ENCODE data around the gene INPP5K.
"Not testable (repeated sequence)": the region's sequence is repeated elsewhere in the genome, so short reads cannot be mapped to it uniquely, and the experiment has no call there.

Gene INPP5K

DNA sequence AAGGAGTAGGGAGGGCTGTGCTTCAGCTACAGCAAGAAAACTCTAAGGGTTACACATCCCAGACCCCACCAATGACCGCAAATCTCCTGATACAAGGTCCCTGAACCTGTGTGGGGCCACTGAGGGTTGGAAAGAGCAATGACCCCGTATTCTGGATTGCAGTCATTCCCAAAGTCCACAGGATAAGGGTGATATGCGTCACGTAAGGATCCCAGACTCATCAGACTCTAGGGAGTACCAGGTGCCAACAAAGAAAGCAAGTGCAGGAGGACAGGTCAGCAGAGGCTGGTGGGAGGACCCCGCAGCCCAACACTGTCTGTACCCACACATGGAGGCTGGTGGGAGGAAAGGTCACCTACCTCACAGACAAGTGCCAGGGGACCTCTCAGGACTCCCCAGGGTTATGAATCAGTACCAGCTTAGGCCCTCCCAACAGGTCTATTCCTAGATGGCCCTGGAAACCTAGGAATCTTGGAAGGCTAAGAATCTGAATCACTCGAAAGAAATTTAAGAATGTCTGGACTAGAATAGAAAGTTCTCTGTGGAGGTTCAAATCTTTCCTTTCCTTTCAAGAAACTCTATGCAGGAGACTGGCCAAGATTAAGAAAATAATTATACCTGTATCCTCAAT lies 30.0 kb upstream of the INPP5K start:
- DNase-seq, result no peak

DNA sequence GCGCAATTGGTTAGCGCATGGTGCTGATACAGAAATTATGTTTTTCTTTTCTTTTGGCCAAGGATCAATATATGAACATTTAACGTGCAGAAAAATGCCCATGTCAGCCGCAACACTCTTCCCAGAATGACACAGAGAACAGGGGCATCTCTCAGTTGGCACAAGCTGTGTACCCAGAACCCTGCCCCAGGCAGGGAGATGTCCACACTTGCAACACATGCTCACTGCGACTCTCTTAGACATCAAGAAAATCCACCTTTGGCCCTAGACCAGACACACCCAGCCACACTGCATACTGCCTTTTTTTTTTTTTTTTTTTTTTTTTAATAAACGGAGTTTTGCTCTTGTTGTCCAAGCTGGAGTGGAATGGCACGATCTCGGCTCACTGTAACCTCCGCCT lies 29.2 kb upstream of the INPP5K start:
- DNase-seq, result no peak

DNA sequence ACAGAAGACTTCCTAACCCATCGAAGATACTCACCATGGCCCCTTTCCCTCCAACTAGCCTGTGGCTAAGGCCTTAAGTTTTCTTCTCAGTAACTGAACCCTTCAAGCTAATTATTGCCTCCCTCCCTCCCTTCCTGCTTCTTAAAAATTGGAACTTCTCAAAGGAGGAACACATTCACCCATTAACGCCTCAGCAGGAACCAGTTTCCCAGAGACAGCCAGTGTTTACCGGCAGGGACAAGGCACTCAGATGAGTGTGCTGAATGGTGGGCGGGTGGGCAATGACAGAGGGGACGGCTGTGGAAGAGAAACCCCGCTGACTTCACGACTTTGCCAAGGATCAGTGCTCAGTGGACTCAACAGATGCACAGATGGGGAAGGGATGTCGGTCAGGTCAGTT lies 25.9 kb upstream of the INPP5K start:
- DNase-seq, result no peak

DNA sequence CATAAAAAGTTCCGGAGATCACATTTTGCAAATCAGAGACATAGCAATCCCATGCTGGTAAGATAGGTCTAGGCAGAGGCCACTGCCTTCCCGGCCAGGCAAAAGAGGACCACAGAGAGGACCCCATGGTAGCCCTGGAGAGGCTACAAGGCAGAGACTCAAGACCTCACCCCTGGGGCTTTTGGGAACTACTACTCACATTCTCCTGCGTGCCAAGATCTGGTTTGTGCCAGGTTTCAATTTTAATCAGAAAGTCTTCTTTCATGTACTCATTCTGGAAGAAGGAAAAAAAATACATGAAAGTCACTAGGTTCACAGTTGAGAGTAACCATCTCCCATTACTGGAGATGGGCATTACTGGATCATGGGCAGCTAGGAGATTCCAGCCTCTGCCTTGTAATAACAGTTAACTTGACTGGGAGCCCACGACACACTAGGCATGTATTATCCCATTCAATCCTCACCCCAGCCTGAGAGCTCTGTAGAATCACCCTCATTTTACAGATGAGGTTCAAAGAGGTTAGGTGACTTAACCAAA lies 25.0 kb upstream of the INPP5K start:
- DNase-seq, result no peak

DNA sequence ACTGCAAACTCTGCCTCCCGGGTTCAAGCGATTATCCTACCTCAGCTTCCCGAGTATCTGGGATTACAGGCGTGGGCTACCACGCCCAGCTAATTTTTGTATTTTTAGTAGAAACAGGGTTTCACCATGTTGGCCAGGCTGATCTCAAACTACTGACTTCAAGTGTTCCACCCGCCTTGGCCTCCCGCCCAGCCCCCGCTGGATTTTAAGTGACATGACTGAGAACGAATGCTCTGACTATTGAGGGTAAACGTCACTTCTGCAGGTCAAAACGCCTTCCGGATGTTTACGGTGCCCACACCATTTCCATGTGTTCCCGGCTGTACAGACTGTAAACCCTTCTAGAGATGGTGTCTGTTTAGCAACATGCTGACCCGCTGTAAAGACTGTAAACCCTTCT lies 23.4 kb upstream of the INPP5K start:
- DNase-seq, result no peak

DNA sequence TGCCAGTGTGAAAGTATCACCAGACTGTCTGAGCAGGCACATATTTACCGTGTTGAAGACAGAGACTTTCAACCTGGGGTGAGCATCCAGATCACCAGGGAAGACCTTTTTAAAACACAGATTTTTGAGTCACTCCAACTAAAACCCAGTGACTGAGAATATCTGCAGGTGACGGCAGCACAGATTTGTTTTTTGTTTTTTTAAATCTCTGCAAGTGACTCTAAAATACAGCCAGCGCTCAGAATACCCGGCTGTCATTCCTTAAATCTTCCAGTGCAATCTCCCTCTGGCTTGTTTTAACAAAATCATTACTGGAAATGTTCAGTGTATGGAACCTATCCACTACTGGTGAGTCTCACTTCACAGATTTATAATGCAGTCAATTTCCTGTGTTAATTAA lies 19.3 kb upstream of the INPP5K start:
- DNase-seq, result no peak

DNA sequence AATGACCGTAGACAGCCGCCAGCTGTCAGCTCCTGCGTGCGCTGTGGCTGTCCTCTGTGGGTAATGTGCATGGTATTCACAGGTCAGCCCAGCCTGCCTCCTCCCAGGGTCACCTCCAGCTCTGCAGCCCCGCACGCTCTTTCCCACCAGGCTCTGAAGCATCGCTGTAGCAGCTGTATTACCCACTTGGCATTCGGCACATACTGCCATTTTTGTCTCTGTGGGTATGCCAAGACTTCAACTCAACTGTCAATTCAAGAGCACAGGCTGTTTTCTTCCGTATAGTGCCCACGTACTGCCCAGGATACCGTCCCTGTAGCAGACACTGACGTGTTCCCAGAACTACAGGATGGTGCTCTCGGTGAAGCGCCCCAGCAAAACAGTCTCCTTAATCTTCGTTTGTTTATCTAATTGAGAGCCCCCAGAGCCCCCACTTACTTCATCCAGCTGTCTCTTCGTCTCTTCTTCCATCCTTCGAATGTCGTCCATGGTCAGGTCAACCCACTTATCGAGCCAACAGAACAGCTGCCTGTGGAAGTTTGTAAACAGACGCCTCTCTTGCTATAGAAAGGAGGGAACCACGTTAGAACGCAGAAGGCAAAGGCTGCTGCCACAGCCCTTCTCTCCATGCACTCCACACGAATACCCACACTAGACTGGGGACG lies 17.4 kb upstream of the INPP5K start:
- DNase-seq, result no peak

DNA sequence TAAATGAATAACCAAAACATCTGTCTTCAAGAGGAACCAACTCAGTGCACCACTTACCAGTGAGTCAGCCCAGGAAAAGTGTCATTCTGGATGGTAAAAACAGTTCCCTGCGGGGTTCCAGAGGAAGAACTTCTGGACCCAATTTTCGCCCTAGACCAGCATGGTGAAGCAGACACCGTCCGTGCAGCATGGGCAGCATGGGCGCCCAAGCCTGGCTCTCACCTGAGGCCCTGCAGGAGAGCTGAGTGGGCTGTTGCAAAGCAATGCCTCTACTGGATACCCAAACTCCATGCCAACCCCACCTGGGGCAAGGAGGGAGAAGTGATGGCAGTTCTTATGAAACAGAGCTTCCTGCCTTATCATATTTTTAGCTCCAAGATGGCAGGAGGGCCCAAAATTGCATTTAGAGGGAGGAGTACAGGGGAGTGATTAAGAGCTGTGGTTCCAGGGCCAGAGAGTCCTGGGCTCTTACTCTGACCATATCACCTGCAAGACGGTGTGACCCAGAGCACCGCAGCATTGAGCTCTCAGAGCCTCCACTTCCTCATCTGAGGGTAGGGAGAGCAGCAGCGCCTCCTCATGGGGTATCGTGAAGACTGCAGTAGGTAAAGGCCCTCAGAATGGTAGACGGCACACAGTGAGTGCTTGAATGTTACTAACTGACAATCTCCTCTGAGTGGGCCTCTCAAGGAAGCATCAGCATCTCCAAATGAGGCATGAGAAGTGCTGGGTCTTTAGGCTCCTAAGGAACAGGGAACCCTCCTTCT lies 16.6 kb upstream of the INPP5K start:
- DNase-seq, result peak; percentile 45

DNA sequence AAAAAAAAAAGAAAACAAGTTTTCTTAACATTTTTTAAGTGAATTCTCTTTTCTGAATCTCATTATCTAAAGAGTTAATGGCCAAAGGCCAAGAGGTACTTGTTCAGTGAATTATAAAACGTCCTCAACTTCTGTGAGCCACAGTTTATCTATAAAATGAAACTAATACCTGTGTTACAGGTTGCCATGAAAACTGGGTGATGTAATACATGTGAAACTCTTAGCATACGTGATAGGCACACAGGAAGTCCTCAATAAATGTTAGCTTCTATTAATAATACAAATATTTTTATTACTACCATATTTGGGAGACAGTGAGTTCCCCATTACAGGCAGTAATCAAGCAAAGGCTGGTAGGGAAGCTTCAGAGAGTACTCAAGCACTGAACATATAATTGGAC lies 13.5 kb upstream of the INPP5K start:
- DNase-seq, result no peak

DNA sequence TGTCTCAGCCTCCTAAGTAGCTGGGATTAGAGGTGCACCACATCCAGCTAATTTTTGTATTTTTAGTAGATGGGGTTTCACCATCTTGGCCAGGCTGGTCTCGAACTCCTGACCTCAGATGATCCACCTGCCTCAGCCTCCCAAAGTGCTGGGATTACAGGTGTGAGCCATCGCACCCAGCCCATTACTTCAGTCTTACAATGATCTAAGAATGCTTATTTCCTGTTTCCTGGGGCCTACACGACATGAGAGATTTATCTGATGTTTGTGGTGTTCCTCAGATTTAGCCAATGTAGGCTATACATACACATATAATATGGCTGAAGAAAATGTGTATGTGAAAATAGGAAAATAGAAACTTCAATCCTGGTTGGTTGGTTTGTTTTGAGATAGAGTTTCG lies 10.5 kb upstream of the INPP5K start:
- DNase-seq, result not testable (repeated sequence)

DNA sequence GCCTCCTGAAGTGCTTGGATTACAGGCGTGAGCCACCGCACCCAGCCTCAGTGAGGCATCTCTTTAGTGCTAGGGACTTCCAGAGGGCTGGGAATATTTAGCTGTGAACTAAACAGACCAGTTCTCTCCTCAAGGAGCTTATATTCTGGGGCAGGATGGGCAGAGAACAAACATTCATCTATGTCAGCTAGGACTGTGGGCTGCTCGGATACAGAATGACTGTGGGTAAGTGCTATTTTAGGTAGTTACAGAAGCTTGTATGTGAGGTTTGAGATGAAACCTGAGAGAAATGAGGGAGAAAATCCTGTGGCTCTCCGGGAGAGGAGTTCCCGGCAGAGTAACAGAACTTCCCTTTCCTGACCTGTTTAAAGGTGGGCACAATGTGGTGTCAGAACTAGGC lies 6.2 kb upstream of the INPP5K start:
- DNase-seq, result no peak

DNA sequence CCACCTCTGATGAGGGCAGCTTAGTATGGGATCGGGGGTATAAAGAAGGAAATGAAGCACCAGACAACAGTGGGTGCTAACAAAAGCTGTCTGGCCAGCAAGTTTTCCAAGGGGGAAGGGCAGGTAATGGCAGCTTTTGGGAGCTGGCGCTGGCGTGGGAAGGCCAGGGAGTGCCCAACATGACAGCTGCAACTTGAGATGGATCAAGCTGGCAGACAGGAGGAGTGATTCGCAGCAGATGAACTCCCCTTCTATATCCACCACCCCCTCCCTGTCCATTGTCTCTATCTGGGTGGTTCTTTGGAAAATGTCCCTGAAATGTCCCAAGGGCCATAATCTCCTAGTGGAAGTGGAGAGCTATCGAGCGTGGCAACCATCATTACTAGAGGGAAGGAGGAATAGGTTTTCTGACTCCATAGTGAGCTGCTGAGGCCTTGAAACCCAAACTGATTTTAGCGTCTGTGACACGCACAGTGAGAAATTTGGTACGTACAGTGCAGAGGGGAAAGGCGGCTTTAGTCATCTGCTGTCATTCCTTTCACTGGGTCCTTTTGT lies 4.8 kb upstream of the INPP5K start:
- no peak for DNase-seq

DNA sequence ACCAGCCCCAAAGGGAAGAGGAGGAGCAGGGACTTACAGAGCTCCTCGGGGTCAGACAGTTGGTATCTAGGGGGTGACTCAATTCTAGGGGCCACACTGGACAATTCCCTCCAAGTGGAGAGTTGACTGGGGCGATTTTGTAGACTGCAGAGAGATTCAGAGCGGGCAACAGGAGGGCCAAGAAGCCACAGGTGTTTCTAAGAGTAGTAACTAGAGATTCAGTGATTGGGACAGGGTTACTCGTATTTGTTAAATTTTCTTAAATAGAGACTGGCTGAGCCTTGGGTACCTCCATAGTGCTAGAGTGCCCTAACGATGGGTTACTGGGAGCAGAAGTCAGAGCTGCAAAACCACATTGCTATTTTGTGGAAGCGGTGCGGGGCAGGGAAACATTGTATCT lies 3.3 kb upstream of the INPP5K start:
- no peak for DNase-seq

DNA sequence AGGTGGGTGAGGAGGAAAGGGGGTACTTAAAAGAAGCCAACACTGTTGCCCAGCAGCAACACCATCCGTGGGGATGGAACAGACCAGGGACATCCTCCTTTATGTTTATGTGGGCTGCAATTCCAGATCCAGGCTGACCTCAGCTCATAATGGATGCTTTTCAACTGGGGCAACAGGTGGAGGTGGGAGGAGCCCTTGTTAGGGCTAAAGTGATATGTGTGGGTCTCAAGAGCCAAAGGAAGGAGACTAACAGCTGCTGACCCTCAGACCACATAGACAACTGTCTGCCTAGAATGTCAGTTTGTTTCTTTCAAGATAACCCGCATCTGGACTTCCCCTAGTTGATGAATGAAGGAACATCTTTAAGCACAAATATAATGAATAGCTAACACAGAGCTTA lies 2.0 kb upstream of the INPP5K start:
- DNase-seq, result no peak

DNA sequence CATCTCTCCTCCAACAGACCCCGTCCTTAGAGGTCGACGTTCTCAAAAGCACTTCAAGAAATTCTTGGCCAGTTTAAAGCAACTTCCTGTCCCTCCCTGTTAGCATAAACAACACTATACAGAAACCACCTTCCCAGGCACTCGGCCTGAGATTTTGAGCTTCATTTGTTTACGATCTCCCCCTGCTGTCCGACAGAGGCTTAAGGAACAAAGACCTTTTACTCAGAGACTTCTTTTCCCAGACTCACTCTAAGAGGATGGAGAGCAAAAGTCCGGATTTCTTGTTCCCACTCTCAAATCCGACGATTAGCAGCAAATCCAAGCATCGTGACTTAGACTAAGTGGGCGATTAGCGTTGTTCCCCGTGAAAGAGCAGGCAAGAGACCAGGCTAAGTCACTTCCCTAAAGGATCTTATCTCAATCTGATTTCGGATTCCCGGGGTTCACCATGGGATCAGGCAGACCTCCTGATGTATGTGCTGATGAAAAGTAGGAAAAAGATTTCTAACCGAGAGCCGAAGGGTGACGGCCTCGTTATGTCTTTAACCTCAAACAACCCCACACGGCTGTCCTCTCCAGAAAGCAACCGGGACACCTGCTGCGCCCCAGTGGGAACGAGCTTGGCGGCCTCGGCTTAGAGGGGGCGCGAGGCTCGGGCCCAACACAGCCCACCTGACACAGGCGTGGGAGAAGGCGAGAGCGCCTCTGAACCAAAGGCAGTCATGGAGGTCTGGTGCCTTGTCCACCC lies 598 bp downstream of the INPP5K start:
- DNase-seq, result peak; percentile 31

DNA sequence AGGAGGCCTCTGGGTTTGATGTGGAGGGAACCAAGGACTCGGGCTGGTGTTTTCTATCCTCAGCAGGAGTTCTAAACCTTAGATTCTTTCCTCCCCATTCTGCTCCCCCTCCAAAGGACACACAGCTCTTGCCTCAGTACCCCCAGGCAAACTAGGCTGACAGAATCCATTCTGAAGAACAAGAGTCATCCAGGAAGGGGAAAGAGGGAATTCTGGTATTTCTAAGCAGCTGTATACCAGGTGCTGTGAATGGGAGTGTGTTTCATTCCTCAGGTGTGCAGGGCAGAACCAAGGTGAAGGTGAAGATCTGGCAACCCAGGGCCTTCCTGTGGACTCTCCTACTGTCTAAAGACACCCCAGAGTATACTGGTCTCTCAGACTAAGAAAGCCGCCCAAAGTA lies 4.1 kb downstream of the INPP5K start:
- DNase-seq, result no peak

DNA sequence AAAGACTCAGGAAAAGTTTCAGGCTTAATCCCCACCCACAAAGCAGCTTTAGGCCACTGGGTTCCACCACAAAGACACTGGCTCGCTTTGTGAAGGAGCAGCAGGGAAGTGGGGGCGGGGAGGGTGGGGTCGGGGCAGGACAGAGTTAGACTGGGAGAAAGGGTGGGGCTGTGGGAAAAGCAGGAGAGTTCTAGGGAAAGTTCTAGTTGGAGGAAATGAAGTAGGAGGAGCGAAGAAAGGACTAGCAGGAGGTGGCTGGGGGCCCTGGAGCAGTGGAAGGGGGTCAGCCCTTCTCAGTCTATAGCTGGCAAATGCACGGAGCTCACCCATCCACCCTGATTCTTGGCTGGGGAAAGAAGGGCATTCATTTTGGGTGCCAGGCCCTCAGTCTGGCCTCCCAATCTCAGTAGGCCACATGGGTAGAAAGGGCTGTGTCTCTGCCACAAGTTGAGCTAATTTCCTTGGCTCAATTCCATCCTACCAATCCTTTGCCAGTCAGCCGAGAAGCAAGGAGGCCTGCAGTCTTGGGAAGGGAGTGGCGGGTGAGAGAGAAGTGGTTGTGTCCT lies 4.6 kb downstream of the INPP5K start:
- DNase-seq, result no peak

DNA sequence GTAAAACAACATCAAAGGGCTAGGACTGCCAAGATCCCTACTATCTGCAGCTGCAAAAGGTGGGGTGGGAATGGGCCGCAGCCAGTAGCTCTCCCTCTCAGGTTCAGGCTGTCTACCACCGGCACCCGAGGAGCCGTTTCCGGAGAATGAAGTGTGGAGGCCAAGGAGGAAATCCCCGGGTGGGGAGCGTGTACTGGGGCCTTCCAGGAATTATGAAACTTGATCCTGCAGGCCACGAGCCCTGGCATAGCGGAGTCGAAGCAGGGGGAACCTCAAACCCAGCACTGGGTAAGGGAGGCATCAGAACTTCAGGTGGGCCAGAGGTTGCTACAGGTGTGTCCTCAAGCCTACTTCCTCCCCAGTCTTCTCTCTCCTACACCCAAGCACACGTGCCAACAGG lies 5.1 kb downstream of the INPP5K start:
- DNase-seq, result no peak

DNA sequence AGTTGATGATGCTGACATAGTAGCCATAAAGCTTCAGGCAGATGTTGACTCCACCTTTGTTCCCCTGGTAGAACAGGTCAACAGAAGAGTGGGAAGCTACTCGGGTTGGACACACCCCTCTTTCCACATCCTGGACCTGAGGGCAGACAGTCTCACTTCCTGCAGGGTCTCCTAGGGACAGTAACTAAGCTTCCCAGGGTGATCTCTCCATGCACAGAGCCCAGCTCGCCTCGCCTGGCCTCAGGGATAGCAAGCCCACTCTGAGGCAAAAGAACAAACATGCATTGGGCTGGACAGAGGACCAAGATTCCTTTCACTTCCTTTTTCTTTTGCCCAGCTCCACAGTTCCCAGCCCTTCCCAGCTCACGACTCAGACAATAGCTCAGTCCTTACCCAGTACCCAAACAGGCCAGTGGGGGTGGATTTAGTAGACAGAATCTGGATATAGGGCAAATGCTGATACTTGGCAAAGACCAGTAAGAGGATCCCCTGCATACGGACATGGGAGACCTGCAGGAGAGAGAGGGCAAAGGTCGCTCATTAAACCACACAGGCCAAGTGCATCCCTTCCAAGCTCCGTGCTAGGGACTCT lies 7.0 kb downstream of the INPP5K start:
- no peak for DNase-seq

DNA sequence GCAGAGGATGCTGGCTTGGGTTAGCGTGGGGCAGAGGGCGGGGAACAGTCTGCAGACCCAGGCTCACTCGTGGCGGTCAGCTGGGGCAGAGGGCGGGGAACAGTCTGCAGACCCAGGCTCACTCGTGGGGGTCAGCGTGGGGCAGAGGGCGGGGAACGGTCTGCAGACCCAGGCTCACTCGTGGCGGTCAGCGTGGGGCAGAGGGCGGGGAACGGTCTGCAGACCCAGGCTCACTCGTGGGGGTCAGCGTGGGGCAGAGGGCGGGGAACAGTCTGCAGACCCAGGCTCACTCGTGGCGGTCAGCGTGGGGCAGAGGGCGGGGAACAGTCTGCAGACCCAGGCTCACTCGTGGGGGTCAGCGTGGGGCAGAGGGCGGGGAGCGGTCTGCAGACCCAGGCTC lies 7.7 kb downstream of the INPP5K start:
- DNase-seq, result not testable (repeated sequence)

DNA sequence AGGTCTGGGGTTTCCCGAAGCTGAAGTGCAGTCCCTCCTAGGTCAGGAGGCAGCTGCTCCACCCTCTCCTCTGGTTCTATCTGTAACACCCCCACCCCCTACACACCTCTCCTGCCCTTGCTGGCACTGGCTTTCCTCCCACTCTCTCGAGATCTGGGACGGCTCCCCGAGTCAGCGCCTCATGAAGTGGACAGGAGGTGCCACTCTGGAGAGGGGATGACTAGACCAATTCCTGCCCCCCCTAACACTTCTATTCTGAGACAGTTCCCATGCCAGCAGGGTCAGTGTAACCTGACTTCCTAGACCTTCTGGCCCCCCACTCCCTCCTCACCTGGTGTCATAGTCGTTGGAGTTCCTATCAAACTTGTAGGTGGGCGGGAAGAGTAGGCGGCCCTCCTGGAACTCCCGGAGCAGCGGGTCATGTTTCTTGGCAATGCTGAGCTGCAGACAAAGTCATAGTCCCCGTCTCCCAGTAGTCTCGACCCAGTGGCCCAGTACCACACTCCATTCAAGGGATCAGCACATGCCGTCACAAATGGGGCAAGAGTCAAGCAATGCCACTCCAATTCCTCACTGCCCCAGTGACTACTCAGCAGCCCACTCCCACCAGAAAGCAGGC lies 9.7 kb downstream of the INPP5K start:
- DNase-seq, result no peak

DNA sequence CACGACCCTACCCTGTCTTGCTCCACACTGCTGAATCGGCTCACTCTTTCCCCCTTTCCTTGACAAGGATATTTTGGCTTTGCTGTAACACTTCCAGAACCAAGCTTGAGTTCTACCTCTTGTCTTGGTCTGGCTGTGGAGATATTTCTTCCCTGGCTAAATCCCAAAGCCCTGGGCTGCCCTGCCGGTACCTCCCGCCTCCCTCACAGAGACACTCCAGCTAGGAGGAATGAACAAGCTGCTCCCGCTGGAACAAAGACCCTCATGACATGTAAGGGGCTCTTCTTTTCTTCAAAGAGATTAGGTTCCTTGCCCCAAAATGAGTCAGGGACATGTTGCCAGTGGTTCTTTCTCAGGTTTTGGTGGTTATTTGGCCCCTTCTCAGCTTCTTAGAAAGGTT lies 10.8 kb downstream of the INPP5K start:
- no peak for DNase-seq

Measured in activated naive CD4-positive, alpha-beta T cell treated with anti-CD3 and anti-CD28 coated beads, Interleukin-2, amount 50 U/mL, for 16 hours (primary cell).